NCI-H2107 (cell line): ENCODE data around the gene FOXP4.

Source experiments
- DNase-seq: peaks from one replicate; lab custom pipeline; 2025; lab: John Stamatoyannopoulos, UW

Gene FOXP4

GRCh38 chr6:41630069-41630468, 83.9 kb downstream of the FOXP4 start:
- DNase-seq = no peak

DNA sequence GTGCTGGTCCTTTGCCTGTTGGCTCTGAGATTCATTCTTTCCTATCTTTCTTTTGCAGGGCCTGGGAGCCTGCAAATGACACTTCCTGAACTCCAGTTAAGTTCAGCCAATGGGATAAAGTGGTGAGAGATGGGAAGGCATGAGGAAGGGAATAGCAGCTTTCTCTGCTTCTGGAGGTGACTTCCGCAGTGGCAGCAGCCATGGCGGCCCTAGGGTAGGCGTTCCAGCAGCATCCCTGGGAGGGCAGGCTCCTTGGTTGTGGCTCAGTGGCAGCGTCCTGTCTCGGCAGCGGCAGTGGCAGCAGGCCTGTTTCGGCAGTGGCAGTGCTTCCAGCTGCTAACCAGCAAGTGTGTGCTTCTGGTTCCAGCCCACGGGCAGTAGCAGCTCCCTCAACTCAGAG, 84.8 kb downstream of the FOXP4 start:
- DNase-seq = no peak

DNA sequence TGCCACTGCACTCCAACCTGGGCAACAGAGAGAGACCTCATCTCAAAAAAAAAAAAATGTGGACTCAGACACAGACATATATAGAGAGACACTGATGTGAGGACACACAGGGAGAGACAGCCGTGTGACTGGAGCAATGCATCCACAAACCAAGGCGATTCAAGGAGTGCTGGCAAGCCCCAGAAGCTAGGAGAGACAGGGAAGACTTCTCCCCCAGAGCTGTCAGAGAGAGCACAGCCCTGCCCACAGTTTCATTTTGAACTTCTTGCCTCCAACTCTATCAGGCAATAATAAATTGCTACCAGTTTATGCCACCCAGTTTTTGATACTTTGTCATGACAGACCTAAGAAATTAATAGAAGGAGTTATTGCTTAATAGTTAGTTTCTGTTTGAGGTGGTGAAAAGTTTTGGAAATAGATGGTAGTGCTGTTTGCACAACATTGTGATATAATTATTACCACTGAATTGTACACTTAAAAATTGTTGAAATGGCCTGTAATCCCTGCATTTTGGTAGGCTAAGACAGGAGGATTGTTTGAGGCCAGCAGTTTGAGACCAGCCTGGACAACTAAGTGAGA, 87.0 kb downstream of the FOXP4 start:
- no peak for DNase-seq

DNA sequence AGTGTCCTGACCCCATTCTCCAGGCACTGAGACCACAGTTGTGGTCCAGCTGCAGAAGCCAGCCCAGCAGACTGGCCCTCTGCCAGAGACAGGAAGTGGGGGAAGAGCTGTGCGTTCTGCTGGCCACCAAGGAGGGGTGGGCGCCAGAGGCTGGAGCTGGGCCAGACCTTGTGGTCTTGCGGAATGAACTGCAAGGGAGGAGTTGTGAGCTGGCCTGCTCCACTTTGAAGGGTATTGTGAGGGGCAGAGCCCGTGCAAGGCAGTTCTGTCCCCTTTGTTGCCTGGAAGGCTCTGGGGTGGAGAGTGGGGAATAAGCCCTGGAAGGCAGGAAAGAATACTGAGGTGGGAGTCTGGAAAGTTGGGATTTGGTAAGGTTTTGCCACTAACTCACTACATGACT, 88.5 kb downstream of the FOXP4 start:
- DNase-seq = no peak

DNA sequence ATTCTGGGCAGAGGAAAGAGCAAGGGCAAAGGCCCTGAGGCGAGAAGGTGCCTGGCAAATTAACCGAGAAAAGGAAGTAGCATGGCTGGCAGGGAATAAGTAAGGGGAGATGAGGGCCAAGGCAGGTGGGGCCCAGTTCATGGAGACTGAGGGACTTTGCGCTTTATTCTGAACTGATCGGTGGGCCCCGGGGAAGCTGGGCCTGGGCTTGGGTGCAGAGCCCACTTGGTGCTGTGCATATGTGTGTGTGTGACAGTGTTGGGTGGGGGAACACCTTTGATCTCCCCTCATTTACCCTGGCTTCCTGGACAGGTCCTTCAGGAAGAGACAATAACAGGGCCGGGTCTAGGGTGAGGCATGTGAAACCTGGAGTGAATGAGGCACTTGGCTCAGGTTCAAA, 89.2 kb downstream of the FOXP4 start:
- no peak for DNase-seq

- no peak for DNase-seq
Observed at GRCh38 chr6:41636833-41637193, 90.6 kb downstream of the FOXP4 start.

- DNase-seq = no peak
Observed at GRCh38 chr6:41637194-41638001, 91.2 kb downstream of the FOXP4 start.

- no peak for DNase-seq
Observed at GRCh38 chr6:41638002-41638934, 92.1 kb downstream of the FOXP4 start, which contains the start of gene MDFI. TSS of gene MDFI (plus strand) at chr6:41638468. CDS start at chr6:41638750, 282 bp downstream.

DNA sequence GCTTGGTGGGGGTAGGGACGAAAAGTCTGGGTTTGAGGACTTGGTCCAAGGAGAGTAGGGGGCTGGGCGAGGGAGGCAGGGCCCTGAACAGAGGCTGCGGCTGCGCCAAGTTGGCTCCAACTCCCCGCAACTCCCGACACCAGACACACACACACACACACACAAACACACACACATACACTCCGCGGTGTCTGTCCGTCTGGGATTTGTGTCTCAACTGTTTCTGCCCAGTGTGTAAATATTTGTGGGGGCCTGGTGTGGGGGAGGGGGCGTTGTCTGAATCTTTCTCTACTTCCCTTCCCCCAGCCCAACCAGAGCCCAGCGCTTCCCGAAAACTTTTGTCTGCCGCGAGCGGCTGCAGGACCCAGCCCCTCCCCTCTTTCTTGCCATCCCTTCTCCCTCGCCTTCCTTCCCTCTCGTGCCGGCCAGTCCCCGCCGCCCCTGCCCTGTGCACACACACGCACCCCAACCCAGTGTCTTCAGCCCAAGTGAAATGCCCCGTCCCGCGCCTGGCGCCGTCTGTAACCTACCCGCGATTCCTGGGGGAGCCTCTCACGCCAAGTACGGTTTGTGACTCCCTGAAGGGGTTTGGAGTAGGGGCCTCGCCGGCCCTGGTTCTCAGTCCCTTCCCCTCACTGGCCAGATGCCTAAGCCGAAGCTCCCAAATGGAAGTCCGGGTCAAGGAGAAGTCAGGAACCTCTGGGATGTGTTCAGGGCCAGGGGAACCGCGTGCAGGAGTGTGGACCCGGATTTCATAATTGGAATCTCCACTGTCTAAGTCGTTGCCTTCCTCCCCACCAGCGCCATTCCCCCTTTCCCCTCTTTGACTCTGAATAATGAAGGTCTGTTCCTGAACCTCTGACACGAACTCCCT, 93.0 kb downstream of the FOXP4 start:
- no peak for DNase-seq

DNA sequence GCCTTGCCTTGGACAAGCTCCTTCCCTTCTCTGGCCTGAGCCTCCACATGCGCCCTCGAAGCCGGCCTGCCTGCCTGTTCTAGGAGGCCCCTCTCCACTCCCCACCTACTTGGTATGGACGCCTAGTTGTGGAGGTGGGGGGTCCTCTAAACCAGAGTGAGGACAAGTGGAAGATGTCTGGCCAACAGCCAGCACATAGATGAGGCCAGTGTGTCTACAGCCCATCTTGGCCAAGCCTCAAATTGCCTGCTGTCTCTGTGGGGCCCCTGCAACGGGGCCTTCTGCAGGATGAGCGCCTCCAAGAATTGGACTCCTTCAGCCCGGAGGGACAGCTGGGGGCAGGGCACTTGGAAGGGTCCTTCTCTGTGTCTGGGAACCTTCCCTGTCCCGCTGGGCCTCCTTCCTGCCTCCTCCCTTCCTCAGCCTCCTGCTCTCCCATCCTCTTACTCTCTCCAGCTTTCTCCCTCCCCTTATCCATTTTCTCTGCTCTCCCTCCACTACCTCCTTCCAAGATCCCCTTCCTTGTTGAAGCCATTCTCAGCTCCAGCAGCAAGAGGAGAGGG, 93.7 kb downstream of the FOXP4 start:
- DNase-seq = no peak

DNA sequence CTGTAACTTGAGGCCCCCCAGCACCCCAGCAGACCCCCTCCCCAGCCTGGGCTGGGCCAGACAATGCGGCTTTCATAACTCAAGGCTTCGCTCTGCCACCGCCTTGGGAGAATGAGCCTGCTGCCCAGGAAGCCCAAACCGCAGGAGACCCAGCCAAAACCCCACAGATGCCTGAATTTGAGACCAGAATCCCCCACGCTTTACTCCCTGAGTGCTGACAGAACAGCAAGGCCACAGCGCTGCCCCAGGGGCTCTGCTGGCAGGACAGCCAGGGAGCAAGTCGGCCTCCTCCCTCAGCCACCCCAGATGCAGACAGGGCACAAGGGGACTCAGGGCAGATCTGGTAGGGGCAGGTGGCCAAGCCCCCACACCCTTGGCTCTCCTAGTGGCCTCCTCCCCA, 94.2 kb downstream of the FOXP4 start:
- DNase-seq = no peak

- no peak for DNase-seq
Observed at GRCh38 chr6:41641352-41641925, 95.3 kb downstream of the FOXP4 start.

- no peak for DNase-seq
Observed at GRCh38 chr6:41642090-41642959, 96.1 kb downstream of the FOXP4 start.

DNA sequence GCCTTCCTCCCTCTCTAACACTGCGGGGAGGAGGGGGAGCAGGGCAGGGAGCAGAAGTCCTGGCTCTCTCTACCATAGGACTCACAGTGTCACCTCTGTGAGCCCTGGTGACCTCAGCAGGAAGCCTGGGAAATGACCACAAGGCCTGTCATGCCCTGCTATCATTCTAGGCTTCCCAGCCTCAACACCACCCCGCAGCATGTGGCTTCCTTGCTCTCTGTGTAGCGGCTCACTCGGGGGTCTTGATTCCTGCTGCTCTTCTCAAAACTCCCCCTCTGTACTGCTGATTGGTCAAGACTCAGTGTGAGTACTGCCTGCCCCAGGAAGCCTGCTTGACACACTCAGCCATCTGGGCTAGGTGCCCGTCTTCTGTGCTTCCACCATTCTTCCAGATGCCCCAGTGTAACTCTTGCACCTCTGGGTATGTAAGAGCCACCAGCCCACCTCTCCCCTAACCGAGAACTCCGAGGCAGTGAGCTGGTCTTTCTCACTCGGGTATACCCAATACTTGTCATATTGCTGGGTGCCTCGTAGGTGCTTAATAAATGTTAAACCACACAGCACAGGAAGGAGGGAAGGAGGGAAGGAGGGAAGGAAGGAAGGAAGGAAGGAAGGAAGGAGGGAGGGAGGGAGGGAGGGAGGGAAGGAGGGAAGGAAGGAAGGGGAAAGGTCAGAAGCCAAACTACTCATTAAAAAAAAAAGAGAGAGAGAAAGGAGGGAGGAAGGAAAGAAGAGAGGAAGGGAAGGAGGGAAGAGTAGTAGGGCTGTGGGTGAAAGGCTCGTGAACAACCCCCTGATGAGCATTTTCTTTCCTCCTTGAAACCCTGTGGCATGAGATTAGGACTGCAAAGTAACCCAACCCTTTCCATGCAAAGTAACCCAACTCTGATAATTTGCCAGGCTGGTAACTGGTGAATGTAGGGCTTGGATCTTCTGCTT, 97.0 kb downstream of the FOXP4 start:
- DNase-seq = no peak

DNA sequence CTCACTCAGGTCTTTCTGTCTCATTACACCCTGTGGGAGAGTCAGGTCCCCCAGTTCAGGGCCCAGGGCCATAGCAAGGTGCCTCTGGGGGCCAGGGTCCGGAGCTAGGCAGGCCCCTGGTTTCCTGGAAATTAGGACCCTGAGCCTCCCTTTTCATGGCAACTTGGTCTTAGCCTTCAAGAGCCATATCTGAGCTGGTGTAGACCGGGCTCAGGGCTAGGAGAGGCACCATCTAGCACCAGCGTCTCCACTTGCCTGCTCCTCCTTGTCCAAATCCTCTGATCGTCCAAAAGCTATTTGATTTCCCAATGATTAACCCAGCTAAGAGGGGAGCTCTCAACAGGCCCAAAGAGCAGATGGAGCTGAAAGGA, 97.7 kb downstream of the FOXP4 start:
- no peak for DNase-seq

DNA sequence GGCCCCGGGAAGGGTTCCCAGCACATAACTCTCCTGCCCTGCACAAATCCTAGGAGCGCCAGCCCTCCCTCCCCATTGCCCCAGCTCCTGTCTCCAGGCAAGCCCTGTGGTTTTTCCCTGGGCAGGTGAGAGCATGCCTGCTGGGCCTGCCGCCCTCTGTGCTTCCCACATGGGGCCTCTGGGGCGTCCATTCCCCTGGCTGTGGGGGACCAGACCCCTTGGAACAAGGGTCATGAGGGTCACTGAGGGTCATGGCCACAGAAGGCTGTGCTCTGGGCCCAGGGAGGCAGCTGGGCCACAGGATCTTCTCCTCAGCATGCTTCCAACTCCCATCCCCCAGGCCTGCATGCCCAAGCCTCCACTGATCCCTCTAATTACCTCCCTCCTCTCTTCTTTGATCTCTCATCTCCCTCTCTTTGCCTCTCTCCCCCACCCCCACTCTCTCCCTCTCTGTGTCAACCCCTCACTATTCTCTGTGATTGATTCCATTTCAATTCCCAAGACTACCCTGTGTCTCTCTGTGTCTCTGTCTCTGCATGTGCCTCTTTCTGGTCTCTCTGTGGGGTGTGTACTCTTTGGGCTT, 98.2 kb downstream of the FOXP4 start:
- peak; percentile 31 for DNase-seq

DNA sequence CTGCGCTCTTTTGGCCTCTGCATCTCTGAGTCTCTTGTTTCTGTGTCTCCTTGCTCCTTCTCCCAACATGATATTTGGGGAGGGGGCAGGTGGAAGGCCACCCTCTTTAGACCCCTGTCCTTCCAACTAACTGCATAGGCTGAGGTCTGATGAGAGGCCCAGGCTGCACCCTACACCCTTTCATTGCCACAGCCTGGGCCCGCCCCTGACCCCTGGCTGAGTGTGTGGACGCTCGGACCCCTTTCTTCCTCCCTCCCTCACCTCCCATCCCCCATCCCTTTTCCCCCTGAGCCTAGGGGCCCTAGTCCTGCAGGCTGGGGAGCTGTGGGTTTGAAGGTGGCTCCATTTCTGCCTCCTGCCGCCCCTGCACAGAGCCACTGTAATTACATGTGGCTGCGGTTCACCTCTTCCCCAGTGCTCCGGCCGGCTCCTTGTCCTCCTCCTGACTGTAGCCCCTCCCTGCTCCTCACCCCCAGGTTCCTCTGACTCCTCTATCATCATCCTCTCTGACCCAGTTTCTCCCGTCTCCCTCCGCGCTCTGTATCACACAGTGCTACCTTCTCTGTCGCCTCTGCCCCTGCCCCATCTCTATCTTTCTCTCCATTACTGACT, 98.9 kb downstream of the FOXP4 start:
- DNase-seq = no peak
